HUES48 (cell line): ENCODE measurements around the gene MRS2.

Experiments
- H3K27ac ChIP-seq: one replicate; pipeline ENCODE4 v1.7.0; 2013; ENCODE audit warnings: low read depth, low read length, inconsistent platforms
- H3K27me3 ChIP-seq: 2 replicates; pipeline ENCODE4 v1.6.1; 2013; ENCODE audit warnings: mild to moderate bottlenecking, low read length; ENCODE audit not compliant: control insufficient read depth, insufficient read depth
- H3K36me3 ChIP-seq: 2 replicates; pipeline ENCODE4 v1.6.1; 2013; ENCODE audit warnings: low read length; ENCODE audit not compliant: control insufficient read depth, insufficient read depth
- H3K4me1 ChIP-seq: 2 replicates; pipeline ENCODE4 v1.6.1; 2013; ENCODE audit warnings: mild to moderate bottlenecking, low read length; ENCODE audit not compliant: control insufficient read depth, insufficient read depth
- H3K4me3 ChIP-seq: 2 replicates; pipeline ENCODE4 v1.5.1; 2013; ENCODE audit warnings: mild to moderate bottlenecking, low read depth, low read length
- H3K9ac ChIP-seq: 2 replicates; pipeline ENCODE4 v1.6.1; 2013; ENCODE audit warnings: mild to moderate bottlenecking, low read depth, low read length, moderate library complexity
- H3K9me3 ChIP-seq: 2 replicates; pipeline ENCODE4 v1.6.1; 2013; ENCODE audit warnings: low read length; ENCODE audit not compliant: control insufficient read depth, insufficient read depth

The MRS2 gene

GRCh38 chr6:24451581-24452388, 49.0 kb downstream of the MRS2 start:
- Histone ChIP-seq H3K9me3 (no peaks in the 10 kb centered on the region), H3K27ac (no peak overlapping the region), H3K36me3 (no peaks in the 10 kb centered on the region), H3K4me3 (no peak overlapping the region), H3K4me1 (0 out of 2 replicates have a peak, but pooled peaks cover 2% of the 10 kb centered on the region), H3K9ac (no peak overlapping the region), H3K27me3 (no peaks in the 10 kb centered on the region)

- no peaks in the 10 kb centered on the region for H3K27me3 ChIP-seq
- H3K4me1 ChIP-seq: 0 out of 2 replicates have a peak, but pooled peaks cover 2% of the 10 kb centered on the region
- no peak overlapping the region for H3K4me3 ChIP-seq
- H3K27ac ChIP-seq: no peak overlapping the region
- no peaks in the 10 kb centered on the region for H3K9me3 ChIP-seq
- no peaks in the 10 kb centered on the region for H3K36me3 ChIP-seq
- no peak overlapping the region for H3K9ac ChIP-seq
Measured at GRCh38 chr6:24453921-24454320, 51.2 kb downstream of the MRS2 start.

GRCh38 chr6:24454452-24454851, 51.7 kb downstream of the MRS2 start:
- H3K27ac ChIP-seq: no peak overlapping the region

GRCh38 chr6:24455061-24455460, 52.3 kb downstream of the MRS2 start:
- Histone ChIP-seq H3K27me3 (no peaks in the 10 kb centered on the region), H3K36me3 (no peaks in the 10 kb centered on the region), H3K4me1 (0 out of 2 replicates have a peak, but pooled peaks cover 2% of the 10 kb centered on the region)

More at GRCh38 chr6:24454452-24454851, 51.7 kb downstream of the MRS2 start:
- H3K36me3 ChIP-seq: no peaks in the 10 kb centered on the region
- no peaks in the 10 kb centered on the region for H3K27me3 ChIP-seq
- 0 out of 2 replicates have a peak, but pooled peaks cover 2% of the 10 kb centered on the region for H3K4me1 ChIP-seq
- no peak overlapping the region for H3K4me3 ChIP-seq
- no peak overlapping the region for H3K9ac ChIP-seq
- no peaks in the 10 kb centered on the region for H3K9me3 ChIP-seq

GRCh38 chr6:24458134-24458533, 55.4 kb downstream of the MRS2 start:
- Histone ChIP-seq H3K36me3 (no peaks in the 10 kb centered on the region), H3K4me3 (no peak overlapping the region), H3K9me3 (no peaks in the 10 kb centered on the region), H3K9ac (no peak overlapping the region), H3K4me1 (0 out of 2 replicates have a peak, but pooled peaks cover 2% of the 10 kb centered on the region), H3K27me3 (no peaks in the 10 kb centered on the region), H3K27ac (no peak overlapping the region)

More at GRCh38 chr6:24455061-24455460, 52.3 kb downstream of the MRS2 start:
- Histone ChIP-seq H3K27ac (no peak overlapping the region), H3K4me3 (no peak overlapping the region), H3K9me3 (no peaks in the 10 kb centered on the region), H3K9ac (no peak overlapping the region)

GRCh38 chr6:24458941-24459340, 56.2 kb downstream of the MRS2 start:
- Histone ChIP-seq H3K27ac (no peak overlapping the region), H3K36me3 (no peaks in the 10 kb centered on the region), H3K27me3 (no peaks in the 10 kb centered on the region), H3K9me3 (no peaks in the 10 kb centered on the region), H3K4me3 (no peak overlapping the region), H3K9ac (no peak overlapping the region), H3K4me1 (0 out of 2 replicates have a peak, but pooled peaks cover 2% of the 10 kb centered on the region)

- Histone ChIP-seq H3K27ac (no peak overlapping the region), H3K9me3 (no peaks in the 10 kb centered on the region), H3K9ac (no peak overlapping the region), H3K36me3 (no peaks in the 10 kb centered on the region), H3K27me3 (no peaks in the 10 kb centered on the region), H3K4me3 (no peak overlapping the region), H3K4me1 (no peaks in the 10 kb centered on the region)
Measured at GRCh38 chr6:24460966-24461365, 58.2 kb downstream of the MRS2 start.

- Histone ChIP-seq H3K4me1 (no peaks in the 10 kb centered on the region), H3K9me3 (no peaks in the 10 kb centered on the region), H3K9ac (no peak overlapping the region), H3K27ac (no peak overlapping the region), H3K4me3 (no peak overlapping the region), H3K36me3 (no peaks in the 10 kb centered on the region), H3K27me3 (no peaks in the 10 kb centered on the region)
Measured at GRCh38 chr6:24464253-24465038, 61.7 kb downstream of the MRS2 start.

GRCh38 chr6:24469811-24470210, 67.1 kb downstream of the MRS2 start:
- no peak overlapping the region for H3K4me3 ChIP-seq
- 0 out of 2 replicates have a peak, but pooled peaks cover 3% of the 10 kb centered on the region for H3K36me3 ChIP-seq
- no peaks in the 10 kb centered on the region for H3K27me3 ChIP-seq
- no peak overlapping the region for H3K27ac ChIP-seq
- no peaks in the 10 kb centered on the region for H3K4me1 ChIP-seq
- H3K9ac ChIP-seq: no peak overlapping the region
- H3K9me3 ChIP-seq: no peaks in the 10 kb centered on the region

- Histone ChIP-seq H3K27me3 (no peaks in the 10 kb centered on the region), H3K4me1 (no peaks in the 10 kb centered on the region), H3K9me3 (no peaks in the 10 kb centered on the region), H3K4me3 (no peak overlapping the region), H3K36me3 (0 out of 2 replicates have a peak, but pooled peaks cover 3% of the 10 kb centered on the region), H3K9ac (no peak overlapping the region), H3K27ac (no peak overlapping the region)
Measured at GRCh38 chr6:24472181-24472580, 69.4 kb downstream of the MRS2 start.
